OCI-LY7 (cell line): ENCODE data around the gene RBM15. TPM values are rescaled to one million over a fixed set of nuclear protein-coding genes. Genes with fewer than 3 reads are reported as not detected.

Experiments
- BruUV-seq: library from RNA; stranded (reverse); fragments of 400-500 nt; replicated peaks from 2 replicates; lab custom pipeline; 2021; lab: Mats Ljungman, UMichigan
- CTCF ChIA-PET: fragments of 300-600 bp; sonication (Branson Sonifier 250); formaldehyde crosslinking; loops from one replicate; lab custom pipeline; 2022; ENCODE audit warnings: antibody characterized with exemption; ENCODE audit not compliant: unreplicated experiment; lab: Charles Lee
- POLR2A ChIA-PET: fragments of 300-600 bp; sonication (Branson Sonifier 250); formaldehyde crosslinking; loops from one replicate; lab custom pipeline; 2022; ENCODE audit warnings: antibody characterized with exemption; lab: Charles Lee
- DNase-seq: peaks from one replicate; pipeline ENCODE4 v3.0.0-alpha.2; 2015; ENCODE audit warnings: low spot score
- H2AFZ ChIP-seq: fragments of 200-600 bp; sonication (generic), shearing (Covaris generic); 2 replicates; pipeline ENCODE4 v1.6.1; 2014; ENCODE audit warnings: mild to moderate bottlenecking, antibody characterized with exemption, low read length, moderate library complexity
- H3K27ac ChIP-seq: fragments of 200-600 bp; sonication (generic); 2 replicates; pipeline ENCODE4 v1.5.1; 2014; ENCODE audit warnings: mixed run types, low read depth, mild to moderate bottlenecking, moderate library complexity, low read length, inconsistent platforms; ENCODE audit not compliant: poor library complexity, severe bottlenecking
- H3K36me3 ChIP-seq: fragments of 200-600 bp; sonication (generic); 2 replicates; pipeline ENCODE4 v1.6.1; 2014; ENCODE audit warnings: mild to moderate bottlenecking, antibody characterized with exemption, low read length, moderate library complexity, mixed read lengths; ENCODE audit not compliant: insufficient read depth
- H3K4me1 ChIP-seq: fragments of 200-600 bp; sonication (generic); 2 replicates; pipeline ENCODE4 v1.5.1; 2014; ENCODE audit warnings: mild to moderate bottlenecking, low read length; ENCODE audit not compliant: insufficient read depth, poor library complexity, severe bottlenecking
- H3K4me2 ChIP-seq: fragments of 200-600 bp; sonication (generic); 2 replicates; pipeline ENCODE4 v1.6.1; 2014; ENCODE audit warnings: mild to moderate bottlenecking, low read length
- H3K4me3 ChIP-seq: fragments of 200-600 bp; sonication (generic); 2 replicates; pipeline ENCODE4 v1.5.1; 2014; ENCODE audit warnings: mild to moderate bottlenecking, low read depth, low read length; ENCODE audit not compliant: poor library complexity, severe bottlenecking
- H3K79me2 ChIP-seq: fragments of 200-600 bp; sonication (generic); 2 replicates; pipeline ENCODE4 v1.6.1; 2016; ENCODE audit warnings: low read depth, mild to moderate bottlenecking, low read length, moderate library complexity, mixed read lengths; ENCODE audit not compliant: insufficient read depth
- H3K9me2 ChIP-seq: fragments of 200-600 bp; sonication (generic); 2 replicates; pipeline ENCODE4 v1.6.1; 2016; ENCODE audit warnings: mild to moderate bottlenecking, low read length, mixed read lengths; ENCODE audit not compliant: insufficient read depth
- H3K9me3 ChIP-seq: fragments of 200-600 bp; sonication (generic); 2 replicates; pipeline ENCODE4 v1.6.1; 2014; ENCODE audit warnings: mild to moderate bottlenecking, mixed run types, low read length, mixed read lengths
- H4K20me1 ChIP-seq: fragments of 200-600 bp; sonication (generic); 2 replicates; pipeline ENCODE4 v1.6.1; 2014; ENCODE audit warnings: mild to moderate bottlenecking, antibody characterized with exemption, low read length, moderate library complexity, mixed read lengths; ENCODE audit not compliant: insufficient read depth
- EZH2phosphoT487 ChIP-seq: fragments of 200-600 bp; sonication (generic); IDR thresholded peaks from 2 replicates; pipeline ENCODE4 v1.6.1; 2018; ENCODE audit warnings: low read depth, borderline replicate concordance, mild to moderate bottlenecking, mixed run types, antibody characterized with exemption, low read length, moderate library complexity, mixed read lengths
- intact Hi-C: fragments of 100-400 bp; cut with micrococcal nuclease; formaldehyde crosslinking; loops from one replicate; pipeline ENCODE4 v1.10.0; 2022; ENCODE audit not compliant: unreplicated experiment
- total RNA-seq, 2 experiments: library from RNA; depleted of rRNA in 1 of 2; stranded (reverse); fragments of >200 nt in 1 of 2; shearing (Covaris generic) in 1 of 2; gene quantifications; 2 replicates each; pipeline ENCODE4 v1.2.3, GENCODE V29; 2014 to 2022
- TF ChIP-seq, protein P1 (sequence below): fragments of 200-600 bp; sonication (generic); conservative IDR thresholded peaks from 2 replicates; pipeline ENCODE4 v1.5.1; 2014; ENCODE audit warnings: mild to moderate bottlenecking, antibody characterized with exemption, low read length, moderate library complexity, mixed read lengths

RBM15 gene
- total RNA-seq, 2 experiments from 2014 or later: 119 to 221 TPM

- ChIA-PET CTCF (no interaction called here), POLR2A (interaction anchor here (1.2 kb wide), 1 partner anchor 22 kb away, joined by 3 read pairs; no protein-coding TSS in a partner anchor)
- Histone ChIP-seq H3K9me3 (no peaks in the 10 kb centered on the region), H3K4me2 (no peak overlapping the region), H3K79me2 (no peaks in the 10 kb centered on the region), H2AFZ (no peak overlapping the region), H3K9me2 (no peaks in the 10 kb centered on the region), H3K27ac (no peak overlapping the region), H3K4me3 (no peak overlapping the region), H4K20me1 (no peaks in the 10 kb centered on the region), H3K4me1 (no peaks in the 10 kb centered on the region), H3K36me3 (no peaks in the 10 kb centered on the region)
- no peak for TF ChIP-seq EZH2phosphoT487
- intact Hi-C loops: no loop called here
- BruUV-seq: no TSS peak
- DNase-seq: no peak
These were observed 47.0 kb upstream of the RBM15 start for GRCh38 chr1:110292031-110292741.

GRCh38 chr1:110293601-110294104 lies 45.5 kb upstream of the RBM15 start:
- no peak overlapping the region for H2AFZ ChIP-seq
- H3K27ac ChIP-seq: no peak overlapping the region
- no peak for TF ChIP-seq EZH2phosphoT487
- TF ChIP-seq, protein P1, sequence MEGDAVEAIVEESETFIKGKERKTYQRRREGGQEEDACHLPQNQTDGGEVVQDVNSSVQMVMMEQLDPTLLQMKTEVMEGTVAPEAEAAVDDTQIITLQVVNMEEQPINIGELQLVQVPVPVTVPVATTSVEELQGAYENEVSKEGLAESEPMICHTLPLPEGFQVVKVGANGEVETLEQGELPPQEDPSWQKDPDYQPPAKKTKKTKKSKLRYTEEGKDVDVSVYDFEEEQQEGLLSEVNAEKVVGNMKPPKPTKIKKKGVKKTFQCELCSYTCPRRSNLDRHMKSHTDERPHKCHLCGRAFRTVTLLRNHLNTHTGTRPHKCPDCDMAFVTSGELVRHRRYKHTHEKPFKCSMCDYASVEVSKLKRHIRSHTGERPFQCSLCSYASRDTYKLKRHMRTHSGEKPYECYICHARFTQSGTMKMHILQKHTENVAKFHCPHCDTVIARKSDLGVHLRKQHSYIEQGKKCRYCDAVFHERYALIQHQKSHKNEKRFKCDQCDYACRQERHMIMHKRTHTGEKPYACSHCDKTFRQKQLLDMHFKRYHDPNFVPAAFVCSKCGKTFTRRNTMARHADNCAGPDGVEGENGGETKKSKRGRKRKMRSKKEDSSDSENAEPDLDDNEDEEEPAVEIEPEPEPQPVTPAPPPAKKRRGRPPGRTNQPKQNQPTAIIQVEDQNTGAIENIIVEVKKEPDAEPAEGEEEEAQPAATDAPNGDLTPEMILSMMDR: no peak
- H3K4me1 ChIP-seq: no peaks in the 10 kb centered on the region
- DNase-seq: no peak
- no peaks in the 10 kb centered on the region; the same call in 1 of the 2 replicates for H4K20me1 ChIP-seq
- no peaks in the 10 kb centered on the region for H3K79me2 ChIP-seq
- H3K4me2 ChIP-seq: no peak overlapping the region
- POLR2A ChIA-PET: no interaction called here
- no TSS peak for BruUV-seq
- CTCF ChIA-PET: no interaction called here
- no peaks in the 10 kb centered on the region for H3K36me3 ChIP-seq
- intact Hi-C loops: no loop called here
- no peaks in the 10 kb centered on the region for H3K9me2 ChIP-seq
- no peaks in the 10 kb centered on the region for H3K9me3 ChIP-seq
- no peak overlapping the region for H3K4me3 ChIP-seq

GRCh38 chr1:110294308-110294707 lies 44.9 kb upstream of the RBM15 start:
- TF ChIP-seq, protein P1: no peak
- TF ChIP-seq EZH2phosphoT487: no peak
- no peak overlapping the region for H3K4me2 ChIP-seq
- H3K4me1 ChIP-seq: no peaks in the 10 kb centered on the region
- no peak for DNase-seq
- H2AFZ ChIP-seq: no peak overlapping the region
- ChIA-PET CTCF (no interaction called here), POLR2A (interaction anchor here (0.6 kb wide), 1 partner anchor 69 kb away, joined by 3 read pairs; no protein-coding TSS in a partner anchor)
- intact Hi-C loops: no loop called here
- no peak overlapping the region for H3K27ac ChIP-seq
- H3K9me3 ChIP-seq: no peaks in the 10 kb centered on the region
- no peaks in the 10 kb centered on the region; the same call in 1 of the 2 replicates for H4K20me1 ChIP-seq
- no peaks in the 10 kb centered on the region for H3K36me3 ChIP-seq
- H3K4me3 ChIP-seq: no peak overlapping the region
- BruUV-seq: no TSS peak
- no peaks in the 10 kb centered on the region for H3K79me2 ChIP-seq
- no peaks in the 10 kb centered on the region for H3K9me2 ChIP-seq
